ENCODE data around the gene ZSCAN25.

GRCh38 chr7:99626661-99627060 lies 9.9 kb downstream of the ZSCAN25 start:
- TF ChIP-seq CTCF (IDR thresholded peaks at IDR 0.05): no peak
- TF ChIP-seq POLR2A (IDR thresholded peaks at IDR 0.05): no peak

Data from right lobe of liver (tissue), 4 donors.